A549 treated with ZK216348 at 1 μM for 4 hours (cell line): ENCODE data around the gene RASA1. TPM values are rescaled to one million over a fixed set of nuclear protein-coding genes. Genes with fewer than 3 reads are reported as not detected.

Experiments
- total RNA-seq: library from RNA; stranded (reverse); fragments of 200-300 nt; extraction: Qiagen RNA extraction; gene quantifications from 5 replicates; pipeline ENCODE4 v1.2.3, GENCODE V29; 2022; ENCODE audit warnings: low read depth

The RASA1 gene
- 15.1 to 28.1 TPM (median 26.0 TPM) in 5 replicates for total RNA-seq

DNA sequence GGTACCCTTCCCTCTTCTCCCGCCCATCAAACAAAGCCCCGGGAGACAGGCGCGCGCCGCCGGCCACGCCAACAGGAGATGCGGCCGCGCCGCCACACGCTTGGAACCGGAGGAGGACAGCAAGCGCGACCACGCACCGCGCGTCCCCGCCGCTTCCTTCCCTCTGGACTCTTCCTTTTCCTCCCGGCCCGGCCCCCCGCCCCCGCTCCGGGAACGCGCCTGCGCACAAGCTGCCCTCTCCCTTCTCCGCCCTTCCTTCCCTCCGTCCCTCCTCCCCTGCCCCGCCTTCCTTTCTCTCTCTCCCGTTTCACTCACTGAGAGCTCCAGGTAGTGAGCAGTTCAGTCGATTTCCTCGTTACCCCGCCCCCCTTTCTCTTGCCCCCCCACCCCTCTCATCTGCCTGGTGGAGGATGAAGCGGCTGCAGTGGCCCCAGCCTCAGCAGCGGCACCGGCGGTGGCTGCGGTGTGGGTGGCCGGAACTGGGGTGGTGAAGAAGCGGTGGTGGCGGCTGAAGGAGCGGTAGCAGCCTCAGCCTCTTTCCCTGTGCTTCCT lies at the start of gene RASA1:
RASA1 (plus strand) TSS at position 310 of the 552 bp plus-strand sequence. CDS start 569 bp downstream, outside the sequence.

GRCh38 chr5:87412630-87413342 lies 145.1 kb downstream of the RASA1 start, which contains the start of gene CCNH:
CCNH (minus strand) TSS chr5:87412930; CDS start chr5:87412794, 136 bp downstream.

Other genes starting within 250 kb of the RASA1 start
- gene CCNH, start 145.0 kb downstream of the RASA1 start, total RNA-seq: 38.8 to 63.9 TPM (median 42.0 TPM) in 5 replicates